Measurements from ENCODE around the gene RPL10L. TPM values are rescaled to one million over a fixed set of nuclear protein-coding genes. Genes with fewer than 3 reads are reported as not detected.

The RPL10L gene
- total and polyA plus RNA-seq, 2 of the 8 experiments (the other 6 are each of a cell fraction or from before 2014, with no cell fraction given) = not detected

GRCh38 chr14:46626876-46627275 is 24.7 kb downstream of the RPL10L start:
- Histone ChIP-seq H2BK120ac (replicated peaks; ENCODE audit: low read depth, low read length) (no peak overlapping the region), H2AK5ac (ENCODE audit: low read depth, low read length) (no peak overlapping the region), H3K23ac (ENCODE audit: insufficient read length) (no peak overlapping the region), H3K18ac (ENCODE audit: extremely low read depth, low read length) (no peak overlapping the region), H3K56ac (replicated peaks; ENCODE audit: insufficient read length, low read depth, low read length) (peak overlapping the region; percentile 25), H3K79me1 (ENCODE audit: low read depth, low read length) (no peaks in the 10 kb centered on the region), H4K5ac (ENCODE audit: insufficient read length, low read depth, low read length) (no peak overlapping the region), H3K79me2 (ENCODE audit: control insufficient read depth in 1 of 2, insufficient read depth in 2 of 2, low read length in 2 of 2) (no peaks in the 10 kb centered on the region), H3K36me3 (ENCODE audit: control insufficient read depth in 2 of 4, insufficient read depth in 4 of 4, low read length in 3 of 4) (no peaks in the 10 kb centered on the region), H2BK20ac (ENCODE audit: low read length) (no peak overlapping the region), H3K4me1 (replicated peaks in 1 of 4; ENCODE audit: control insufficient read depth in 3 of 4, insufficient read depth in 4 of 4, low read length in 3 of 4) (peaks cover 0 to 3% (median 0%) of the 10 kb centered on the region in 4 experiments; a peak in 1 of 7 replicates), H2BK12ac (ENCODE audit: low read depth, low read length) (no peak overlapping the region), H3K27me3 (replicated peaks in 1 of 4; ENCODE audit: control insufficient read depth in 3 of 4, extremely low read depth in 1 of 4, insufficient read depth in 3 of 4, low read length in 3 of 4) (no peaks in the 10 kb centered on the region), H3K14ac (ENCODE audit: insufficient read length) (no peak overlapping the region), H3K4me2 (ENCODE audit: insufficient read depth in 1 of 2, low read depth in 2 of 2, low read length in 2 of 2) (no peak overlapping the region), H4K20me1 (replicated peaks in 1 of 2; ENCODE audit: control insufficient read depth in 1 of 2, insufficient read depth in 2 of 2, low read length in 2 of 2) (no peaks in the 10 kb centered on the region), H3K9ac (replicated peaks in 1 of 4; ENCODE audit: extremely low read depth in 1 of 4, low read depth in 3 of 4, low read length in 3 of 4) (no peak overlapping the region), H2AFZ (ENCODE audit: low read length) (peak overlapping the region; percentile 57; the same call in 1 of the 2 replicates), H3K4me3 (ENCODE audit: extremely low read depth in 1 of 4, insufficient read depth in 2 of 4, low read depth in 3 of 4, low read length in 4 of 4) (no peak overlapping the region), H2BK5ac (ENCODE audit: low read depth, low read length) (0 out of 2 replicates have a peak overlapping the region, but pooled peaks have one; percentile 16), H4K8ac (ENCODE audit: extremely low read depth, insufficient read depth, low read length) (no peak overlapping the region), H3K4ac (replicated peaks; ENCODE audit: insufficient read length, low read depth, low read length) (no peak overlapping the region), H3K9me3 (ENCODE audit: insufficient read depth in 2 of 2, low read depth in 1 of 2, low read length in 1 of 2) (no peaks in the 10 kb centered on the region), H3K23me2 (ENCODE audit: low read depth, low read length) (no peaks in the 10 kb centered on the region), H2BK15ac (ENCODE audit: low read length) (no peak overlapping the region), H4K91ac (replicated peaks; ENCODE audit: insufficient read length, low read length) (no peak overlapping the region), H3K27ac (ENCODE audit: low read depth, low read length) (no peak overlapping the region)
- FAIRE-seq (no peak), DNase-seq (ENCODE audit: low read depth in 1 of 2, low spot score in 2 of 2) (no peak)
- POLR2A ChIA-PET (ENCODE audit: partially characterized antibody) = no interaction called here
- CTCF ChIA-PET (ENCODE audit: partially characterized antibody) = interaction anchor here (1.2 kb wide), 1 partner anchor 35 kb away, joined by 3 read pairs; no protein-coding TSS in a partner anchor
- WGBS, 2 experiments (ENCODE audit: extremely low coverage in 1 of 2, insufficient coverage in 1 of 2, insufficient read length in 1 of 2, insufficient replicate concordance in 2 of 2, low coverage in 1 of 2, low lambda C conversion rate in 2 of 2, missing lambda C conversion rate in 1 of 2) = 67% methylated on average over 3 of the region's 3 CpGs; no CpG with 5 or more reads in 1 of the 2 experiments
- no peak for TF ChIP-seq KDM1A (IDR thresholded peaks at IDR 0.05; ENCODE audit: borderline replicate concordance, low read length)
- TF ChIP-seq TAF7 (optimal IDR thresholded peaks at IDR 0.05; ENCODE audit: borderline replicate concordance, low read depth, low read length) = no peak
- TF ChIP-seq SUZ12 (IDR thresholded peaks at IDR 0.05; ENCODE audit: low read length) = no peak
- no peak for TF ChIP-seq SIX5 (IDR thresholded peaks at IDR 0.05; ENCODE audit: low read depth, low read length)
- TF ChIP-seq RAD21 (IDR thresholded peaks at IDR 0.05 in 1 of 2, conservative IDR thresholded peaks at IDR 0.05 in 1 of 2; ENCODE audit: low read depth in 2 of 2, low read length in 2 of 2) = no peak
- TF ChIP-seq KDM4A (IDR thresholded peaks at IDR 0.05; ENCODE audit: low read depth, low read length, severe bottlenecking) = no peak

Measured in H1 (cell line).